Measurements from ENCODE around the gene ARMC10.
A peak's percentile ranks its signal among the peaks of the same experiment; 100 is the strongest.
"Not testable (repeated sequence)": the region's sequence is repeated elsewhere in the genome, so short reads cannot be mapped to it uniquely, and the experiment has no call there.

ARMC10 gene

DNA sequence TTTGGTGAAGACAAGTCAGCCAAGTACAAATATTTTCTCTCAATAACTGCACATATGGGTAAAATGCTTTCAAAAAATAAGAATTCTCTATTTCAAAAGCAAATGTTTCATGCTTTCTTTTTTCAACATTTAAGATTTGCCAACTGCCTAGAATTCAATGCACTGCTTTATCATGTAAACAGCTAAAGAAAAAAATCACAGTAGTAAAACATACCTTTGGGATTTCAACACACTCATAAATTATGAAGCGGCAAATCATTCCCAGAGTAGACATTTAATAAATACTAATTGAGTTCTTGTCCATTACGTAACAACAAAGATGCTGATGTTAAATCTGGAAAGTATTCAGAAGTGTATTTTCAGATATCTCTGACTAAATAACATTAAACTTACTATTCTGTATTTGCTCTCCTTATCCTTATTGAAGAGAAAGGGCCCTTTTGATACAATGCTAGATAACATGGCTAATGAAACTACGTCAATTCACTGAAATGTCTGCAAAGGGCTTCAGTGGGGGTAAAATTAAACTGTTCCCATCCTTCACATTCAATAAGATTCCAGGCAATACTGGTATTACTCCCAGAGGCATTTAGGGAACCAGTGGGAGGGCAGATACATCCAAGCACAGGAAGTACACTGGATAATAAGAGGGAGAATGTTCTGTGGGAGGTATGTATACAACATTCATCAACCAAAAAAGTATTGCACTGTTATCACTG is 60.1 kb downstream of the ARMC10 start:
- no peak overlapping the region for H3K4me3 ChIP-seq (ENCODE audit: low read length)
- DNase-seq (ENCODE audit: low read depth), result peak; percentile 50
- TF ChIP-seq, protein P1, sequence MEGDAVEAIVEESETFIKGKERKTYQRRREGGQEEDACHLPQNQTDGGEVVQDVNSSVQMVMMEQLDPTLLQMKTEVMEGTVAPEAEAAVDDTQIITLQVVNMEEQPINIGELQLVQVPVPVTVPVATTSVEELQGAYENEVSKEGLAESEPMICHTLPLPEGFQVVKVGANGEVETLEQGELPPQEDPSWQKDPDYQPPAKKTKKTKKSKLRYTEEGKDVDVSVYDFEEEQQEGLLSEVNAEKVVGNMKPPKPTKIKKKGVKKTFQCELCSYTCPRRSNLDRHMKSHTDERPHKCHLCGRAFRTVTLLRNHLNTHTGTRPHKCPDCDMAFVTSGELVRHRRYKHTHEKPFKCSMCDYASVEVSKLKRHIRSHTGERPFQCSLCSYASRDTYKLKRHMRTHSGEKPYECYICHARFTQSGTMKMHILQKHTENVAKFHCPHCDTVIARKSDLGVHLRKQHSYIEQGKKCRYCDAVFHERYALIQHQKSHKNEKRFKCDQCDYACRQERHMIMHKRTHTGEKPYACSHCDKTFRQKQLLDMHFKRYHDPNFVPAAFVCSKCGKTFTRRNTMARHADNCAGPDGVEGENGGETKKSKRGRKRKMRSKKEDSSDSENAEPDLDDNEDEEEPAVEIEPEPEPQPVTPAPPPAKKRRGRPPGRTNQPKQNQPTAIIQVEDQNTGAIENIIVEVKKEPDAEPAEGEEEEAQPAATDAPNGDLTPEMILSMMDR (conservative IDR thresholded peaks at IDR 0.05; ENCODE audit: low read length), result no peak

DNA sequence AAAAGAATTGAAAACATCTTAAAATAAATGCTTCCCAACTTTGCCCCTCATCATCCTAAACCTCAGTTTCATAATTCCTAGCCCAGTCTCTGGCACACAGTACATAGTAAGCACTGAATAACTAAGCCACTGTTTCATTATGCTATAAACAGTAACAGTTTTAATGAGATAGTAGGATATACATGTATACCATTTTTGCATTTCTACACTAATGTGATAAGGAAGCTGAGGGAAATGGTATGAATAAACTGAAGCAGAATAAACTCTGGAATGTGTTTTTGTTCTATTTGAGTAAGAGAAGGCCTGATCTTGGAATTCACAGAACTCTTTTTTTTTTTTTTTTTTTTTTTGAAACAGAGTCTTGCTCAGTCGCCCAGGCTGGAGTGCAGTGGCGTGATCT is 65.1 kb downstream of the ARMC10 start:
- H3K4me3 ChIP-seq (ENCODE audit: low read length), result no peak overlapping the region
- peak; percentile 12 for DNase-seq (ENCODE audit: low read depth)
- TF ChIP-seq, protein P1 (conservative IDR thresholded peaks at IDR 0.05; ENCODE audit: low read length), result no peak

DNA sequence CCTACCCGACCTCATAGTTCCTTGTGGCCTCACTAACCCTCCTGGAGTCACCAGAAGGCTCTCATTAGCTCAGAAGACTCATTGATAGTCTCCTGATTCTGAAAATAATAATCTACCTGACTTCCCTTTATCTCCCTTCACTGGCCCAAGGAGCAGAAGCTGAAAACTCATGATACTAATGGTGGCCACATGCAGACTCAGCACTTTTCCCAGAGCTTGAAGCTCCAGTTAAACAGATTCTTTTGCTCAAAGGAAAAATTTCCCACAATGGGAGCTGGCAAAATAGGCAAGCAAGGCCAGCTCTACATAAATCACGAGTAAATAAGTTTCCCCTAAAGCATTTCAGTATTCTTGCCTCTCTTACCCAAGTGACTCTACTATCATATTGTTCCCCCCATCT is 65.7 kb downstream of the ARMC10 start:
- H3K4me3 ChIP-seq (ENCODE audit: low read length), result no peak overlapping the region
- no peak for DNase-seq (ENCODE audit: low read depth)
- TF ChIP-seq, protein P1 (conservative IDR thresholded peaks at IDR 0.05; ENCODE audit: low read length), result no peak

DNA sequence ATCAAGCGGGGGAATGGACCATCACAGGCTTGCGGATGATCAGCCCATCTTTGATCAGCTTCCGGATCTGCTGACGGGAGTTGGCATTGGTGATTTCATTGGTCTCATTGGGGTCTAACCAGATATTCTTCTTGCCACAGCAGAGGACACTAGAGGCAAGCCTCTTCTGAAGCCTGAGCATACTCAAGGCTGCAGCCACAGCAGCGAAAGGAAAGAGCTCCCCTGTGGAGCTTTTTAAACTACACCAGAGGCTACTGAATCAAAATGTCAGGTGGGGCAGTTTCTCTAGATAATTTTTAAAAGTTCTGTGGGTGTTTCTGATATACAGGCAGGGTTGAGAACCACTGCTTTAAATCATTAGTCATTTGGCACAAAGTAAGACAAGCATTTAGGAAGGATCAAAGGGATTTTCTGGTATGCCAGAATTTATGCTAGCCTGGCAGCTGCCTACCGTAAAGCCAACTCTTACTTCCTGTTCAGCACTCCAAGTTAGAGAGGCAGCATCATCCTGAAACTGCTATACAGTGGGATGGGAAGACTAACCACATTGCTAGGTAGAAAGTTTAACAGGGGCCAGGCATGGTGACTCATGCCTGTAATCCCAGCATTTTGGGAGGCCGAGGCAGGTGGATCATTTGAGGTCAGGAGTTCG is 66.9 kb downstream of the ARMC10 start:
- DNase-seq (ENCODE audit: low read depth), result no peak
- TF ChIP-seq, protein P1 (conservative IDR thresholded peaks at IDR 0.05; ENCODE audit: low read length), result no peak
- H3K4me3 ChIP-seq (ENCODE audit: low read length), result no peak overlapping the region

DNA sequence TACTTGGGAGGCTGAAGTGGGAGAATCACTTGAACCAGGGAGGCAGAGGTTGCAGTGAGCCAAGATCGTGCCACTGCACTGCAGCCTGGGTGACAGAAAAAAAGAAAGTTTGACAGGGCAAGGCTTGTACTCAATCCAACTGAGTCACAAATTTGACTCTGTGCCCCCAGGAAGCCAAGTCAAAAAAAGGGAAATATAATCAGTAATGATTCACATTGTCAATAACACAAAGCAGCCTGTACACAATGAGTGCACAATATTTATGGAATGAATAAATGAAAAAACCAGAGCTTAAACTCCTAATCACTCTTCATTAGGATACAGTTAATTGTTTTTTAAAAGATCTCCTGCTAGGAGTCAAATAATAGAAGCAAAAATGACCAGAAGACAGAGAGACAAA is 67.6 kb downstream of the ARMC10 start:
- TF ChIP-seq, protein P1 (conservative IDR thresholded peaks at IDR 0.05; ENCODE audit: low read length), result no peak
- DNase-seq (ENCODE audit: low read depth), result no peak
- H3K4me3 ChIP-seq (ENCODE audit: low read length), result no peak overlapping the region

DNA sequence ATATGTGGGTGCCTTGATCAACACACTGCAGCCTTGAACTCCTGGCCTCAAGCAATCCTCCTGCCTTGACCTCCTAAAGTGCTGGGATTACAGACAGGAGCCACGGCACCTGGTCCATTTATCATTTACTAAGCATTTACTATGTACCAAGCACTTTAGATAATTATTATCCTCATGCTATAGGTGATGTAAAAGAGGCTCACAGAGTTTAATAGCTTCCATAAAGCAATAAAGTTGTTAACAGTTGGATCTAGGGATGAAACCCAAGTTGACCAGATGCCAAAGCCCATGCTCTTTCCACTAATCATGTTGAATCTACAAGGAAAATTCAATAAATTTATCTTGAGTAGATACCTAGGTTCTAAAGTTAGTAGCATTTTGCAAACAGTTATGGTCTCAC is 68.9 kb downstream of the ARMC10 start:
- no peak overlapping the region for H3K4me3 ChIP-seq (ENCODE audit: low read length)
- TF ChIP-seq, protein P1 (conservative IDR thresholded peaks at IDR 0.05; ENCODE audit: low read length), result no peak
- no peak for DNase-seq (ENCODE audit: low read depth)

DNA sequence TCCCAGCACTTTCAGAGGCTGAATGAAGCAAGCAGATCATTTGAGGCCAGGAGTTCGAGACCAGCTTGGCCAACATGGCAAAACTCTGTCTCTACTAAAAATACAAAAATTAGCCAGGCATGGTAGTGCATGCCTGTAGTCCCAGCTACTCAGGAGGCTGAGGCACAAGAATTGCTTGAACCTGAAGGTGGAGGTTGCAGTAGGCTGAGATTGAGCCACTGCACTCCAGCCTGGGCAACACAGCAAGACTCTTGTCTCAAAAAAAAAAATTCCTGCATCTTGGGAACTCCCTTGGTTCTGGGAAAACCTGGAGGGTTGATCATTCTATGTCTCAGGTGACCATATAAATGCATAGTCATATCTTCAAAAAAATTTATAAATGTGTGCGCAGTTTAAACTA is 69.8 kb downstream of the ARMC10 start:
- H3K4me3 ChIP-seq (ENCODE audit: low read length); DNase-seq (ENCODE audit: low read depth): not testable (repeated sequence)

All from AG10803 (cell line).